GM19455 (cell line): ENCODE measurements around the gene TMCC2.

ENCODE experiments used
- ATAC-seq: cut with Tn5 transposase; IDR thresholded peaks from one replicate; pipeline ENCODE4 v1.9.1; 2021; ENCODE audit not compliant: unreplicated experiment

TMCC2 gene

DNA sequence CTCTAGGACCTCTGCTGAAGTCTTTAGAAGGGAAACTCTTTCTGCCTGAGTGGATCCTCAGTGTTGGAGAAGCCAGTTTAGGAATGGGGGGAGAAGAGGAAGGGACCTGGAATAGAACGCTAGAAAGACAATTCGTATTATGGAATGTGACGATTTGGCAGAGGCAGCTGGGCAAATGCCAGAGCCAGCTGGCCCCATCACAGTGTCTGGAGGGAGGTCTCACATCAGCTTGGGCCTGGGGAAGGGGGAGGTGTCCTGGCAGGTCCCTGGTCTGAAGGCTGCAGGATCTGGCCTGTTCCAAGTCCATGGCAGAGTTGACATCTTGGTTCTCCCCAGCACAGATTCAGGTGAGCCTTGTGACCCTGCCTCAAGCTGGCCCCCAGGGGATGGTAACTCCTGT, 11.3 kb downstream of the TMCC2 start:
- ATAC-seq = no peak

DNA sequence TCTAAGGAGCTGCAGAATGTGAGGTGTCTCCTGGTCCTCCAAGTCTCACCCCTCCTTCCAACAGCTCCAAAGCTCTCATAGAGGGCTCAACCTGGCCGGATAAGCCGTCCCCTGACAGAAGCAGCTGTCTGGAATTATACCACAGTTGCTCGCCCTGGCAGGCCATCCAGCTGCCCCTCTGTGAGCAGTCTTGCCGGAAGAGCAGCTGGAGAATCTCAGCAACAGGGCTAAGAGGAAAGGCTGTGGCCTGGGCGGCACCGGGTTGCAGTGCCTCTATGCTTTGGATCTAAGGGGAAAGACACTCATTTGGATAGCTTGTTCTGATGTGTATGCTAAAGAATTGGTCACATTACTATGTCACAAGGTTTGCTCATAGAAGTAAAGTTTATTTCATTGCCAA, 12.4 kb downstream of the TMCC2 start:
- no peak for ATAC-seq

DNA sequence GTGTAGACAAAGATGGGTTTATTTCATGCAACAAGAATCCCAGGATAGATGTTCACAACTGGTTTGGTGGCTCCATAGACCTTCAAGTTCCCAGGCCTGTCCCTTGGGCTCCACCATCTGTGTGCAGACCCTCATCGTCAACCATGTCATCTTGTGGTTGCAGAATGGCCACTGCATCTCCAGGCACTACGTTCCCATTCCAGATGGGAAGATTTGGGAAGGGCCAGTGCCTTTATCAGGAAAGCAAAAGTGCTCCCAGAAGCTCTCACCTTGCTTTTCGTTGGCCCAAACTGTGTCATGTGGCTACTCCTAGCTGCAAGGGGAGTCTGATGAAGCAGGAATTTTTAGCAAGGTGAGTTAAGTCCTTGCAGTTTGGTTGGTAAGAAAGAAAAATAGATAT, 12.8 kb downstream of the TMCC2 start:
- no peak for ATAC-seq

DNA sequence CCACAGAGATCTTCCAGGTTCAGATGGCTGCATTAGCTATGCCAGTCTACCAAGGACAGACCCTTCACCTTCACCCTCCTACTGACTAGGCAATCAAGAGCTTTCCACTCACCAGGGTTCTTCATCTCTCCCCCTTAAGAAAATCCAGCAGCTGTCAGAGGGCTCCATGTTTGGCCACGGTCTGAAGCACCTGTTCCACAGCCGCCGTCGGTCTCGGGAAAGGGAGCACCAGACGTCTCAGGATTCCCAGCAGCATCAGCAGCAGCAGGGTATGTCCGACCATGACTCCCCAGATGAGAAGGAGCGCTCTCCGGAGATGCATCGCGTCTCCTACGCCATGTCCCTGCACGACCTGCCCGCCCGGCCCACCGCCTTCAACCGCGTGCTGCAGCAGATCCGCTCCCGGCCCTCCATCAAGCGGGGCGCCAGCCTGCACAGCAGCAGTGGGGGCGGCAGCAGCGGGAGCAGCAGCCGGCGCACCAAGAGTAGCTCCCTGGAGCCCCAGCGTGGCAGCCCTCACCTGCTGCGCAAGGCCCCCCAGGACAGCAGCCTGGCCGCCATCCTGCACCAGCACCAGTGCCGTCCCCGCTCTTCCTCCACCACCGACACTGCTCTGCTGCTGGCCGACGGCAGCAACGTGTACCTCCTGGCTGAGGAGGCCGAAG, 13.8 kb downstream of the TMCC2 start:
- no peak for ATAC-seq

DNA sequence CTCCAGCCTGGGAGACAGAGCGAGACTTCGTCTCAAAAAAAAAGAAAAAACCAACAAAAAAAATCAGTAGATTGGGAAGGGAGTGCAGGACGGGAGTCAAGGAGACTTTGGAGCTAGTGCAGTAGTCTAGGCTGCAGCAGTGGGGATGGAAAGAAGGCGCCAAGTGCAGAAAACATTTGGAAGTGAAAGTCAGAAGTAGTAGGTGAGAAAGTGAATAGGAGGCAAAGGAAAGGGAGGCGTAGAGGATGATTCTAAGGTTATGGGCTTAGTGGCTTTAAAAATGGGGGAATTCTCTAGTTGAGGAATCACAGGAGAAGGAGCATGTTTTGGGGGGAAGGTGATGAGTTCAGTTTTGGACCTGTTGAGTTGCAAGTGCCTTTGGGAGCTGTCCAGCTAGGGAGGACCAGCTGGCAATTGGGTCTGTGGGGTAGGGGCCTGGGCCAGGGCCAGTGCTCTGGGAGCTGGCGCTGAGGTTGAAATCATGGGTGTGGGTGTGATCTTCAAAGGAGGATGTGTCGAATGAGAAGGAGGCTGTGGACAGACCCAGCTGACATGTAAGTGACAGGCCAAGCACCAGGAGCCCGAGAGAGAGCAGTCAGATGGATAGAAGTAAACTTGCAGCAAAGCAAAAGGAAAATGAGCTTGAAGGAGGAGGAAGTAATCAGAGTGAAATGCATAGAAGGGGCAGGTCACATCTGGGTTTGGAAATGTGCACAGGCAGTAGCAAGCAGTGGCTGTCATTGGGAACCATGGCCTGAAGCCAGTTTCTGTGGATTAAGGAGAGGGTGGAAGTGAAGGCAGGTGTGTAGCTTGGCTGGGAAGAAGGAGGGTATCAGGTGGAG, 15.8 kb downstream of the TMCC2 start:
- ATAC-seq = no peak

DNA sequence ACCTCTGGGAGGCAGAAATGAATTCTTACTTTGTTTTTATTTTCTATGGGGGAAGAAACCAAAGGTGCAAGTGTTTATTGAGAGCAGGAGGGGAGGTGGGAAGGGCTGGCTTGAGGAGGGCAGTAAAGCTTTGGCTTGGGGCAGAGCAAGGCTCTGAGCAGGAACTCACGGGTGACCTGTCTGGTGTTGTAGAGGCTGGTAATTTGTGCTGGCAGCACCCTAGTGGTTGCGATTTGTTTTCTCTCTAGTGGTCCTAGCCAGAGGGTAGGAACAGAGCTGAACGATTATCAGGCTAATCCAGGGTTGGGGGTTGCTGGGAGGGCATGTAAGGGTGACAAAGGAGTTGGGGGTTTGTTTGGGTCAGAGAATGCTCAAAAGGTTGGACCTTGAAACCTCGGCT, 16.6 kb downstream of the TMCC2 start:
- ATAC-seq = no peak

DNA sequence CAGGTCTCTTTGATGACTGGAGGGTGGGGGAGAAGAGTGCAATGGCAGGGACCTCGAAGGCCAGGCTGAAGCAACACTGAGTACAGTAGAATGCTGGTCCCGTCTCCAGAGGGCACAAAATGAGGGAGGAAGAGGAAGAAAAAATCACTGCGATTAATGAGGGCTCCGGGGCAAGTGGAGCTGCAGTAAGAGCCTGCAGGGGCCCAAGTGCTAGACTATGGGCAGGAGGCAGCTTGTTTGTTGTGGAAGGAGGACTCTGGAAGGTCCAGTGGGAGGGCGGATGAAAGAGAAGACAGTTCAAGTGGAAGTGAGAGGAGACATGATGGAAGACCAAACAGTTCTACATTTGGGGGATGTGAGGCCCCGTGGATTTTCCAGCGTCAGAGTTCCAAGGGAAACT, 17.4 kb downstream of the TMCC2 start:
- ATAC-seq = no peak

DNA sequence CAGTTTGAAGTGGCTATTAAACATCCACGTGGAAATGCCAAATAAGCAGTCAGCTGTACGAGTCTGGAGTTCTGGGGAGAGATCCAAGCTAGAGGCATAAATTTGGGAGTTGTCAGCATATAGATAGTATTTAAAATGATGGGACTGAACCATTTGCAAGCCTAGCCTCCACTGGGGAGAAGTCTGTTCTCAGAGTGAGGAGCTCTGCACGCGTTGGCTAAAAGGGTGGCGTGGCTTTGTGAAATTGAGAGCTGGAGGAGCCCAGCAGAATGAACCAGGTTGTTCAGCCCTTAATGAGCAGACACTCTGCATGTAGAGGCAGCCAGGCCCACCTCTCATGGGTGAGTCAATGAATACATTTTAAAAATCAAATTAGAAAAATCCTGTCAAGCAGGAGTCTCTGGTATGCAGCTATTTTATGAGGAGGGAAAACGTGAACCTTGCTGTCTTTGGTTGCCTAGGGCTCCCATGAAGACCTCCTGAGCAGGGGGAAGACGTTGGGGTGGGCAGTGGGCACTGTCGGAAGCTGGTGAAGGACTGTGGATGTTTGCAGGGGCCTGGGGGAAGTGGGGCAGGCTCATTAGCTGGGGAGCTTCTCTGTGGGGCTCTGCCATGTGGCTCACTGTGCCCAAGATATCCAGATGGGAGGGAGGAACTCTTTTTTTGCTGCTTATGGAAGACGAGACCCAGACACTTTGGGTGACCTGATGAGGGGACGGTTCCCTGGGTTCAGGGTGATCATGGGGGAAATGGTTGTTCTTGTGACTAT, 18.8 kb downstream of the TMCC2 start:
- no peak for ATAC-seq

DNA sequence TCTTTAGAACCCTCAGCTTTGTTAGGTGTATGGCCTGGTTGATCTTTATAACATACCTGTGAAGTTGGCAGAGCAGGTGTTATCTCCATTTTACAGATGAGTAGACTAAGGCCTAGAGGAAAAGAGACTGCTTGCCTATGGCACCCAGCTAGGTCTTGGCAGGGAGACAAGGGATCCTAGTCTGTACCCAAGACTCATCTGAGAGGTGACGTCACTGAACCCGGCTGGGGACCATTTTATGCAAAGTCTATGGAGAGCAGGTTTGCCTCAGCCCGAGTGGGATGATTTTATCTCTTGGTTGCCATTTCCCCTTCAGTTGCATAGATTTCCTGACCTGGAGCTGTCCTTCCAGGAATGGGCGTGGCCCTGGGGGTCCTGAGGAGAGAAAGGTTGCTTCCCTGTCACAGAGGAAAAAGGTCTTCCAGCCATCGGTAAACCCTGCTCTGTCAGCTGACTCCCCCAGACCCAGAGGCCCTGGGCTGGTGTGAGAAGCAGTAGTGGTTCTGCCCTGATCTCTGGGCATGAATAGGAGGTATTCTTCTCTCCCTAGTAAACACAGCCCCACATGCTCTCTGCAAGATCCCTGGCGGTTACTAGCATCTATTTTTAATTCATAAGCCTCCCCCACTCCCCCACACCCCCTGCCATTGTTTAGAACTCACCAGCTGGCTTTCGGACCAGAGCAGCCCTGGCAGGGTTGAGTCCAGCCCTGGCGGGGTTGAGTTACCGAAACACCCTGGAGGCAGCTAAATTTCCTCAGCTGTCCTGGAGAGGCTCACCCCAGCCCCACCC, 19.6 kb downstream of the TMCC2 start:
- no peak for ATAC-seq

DNA sequence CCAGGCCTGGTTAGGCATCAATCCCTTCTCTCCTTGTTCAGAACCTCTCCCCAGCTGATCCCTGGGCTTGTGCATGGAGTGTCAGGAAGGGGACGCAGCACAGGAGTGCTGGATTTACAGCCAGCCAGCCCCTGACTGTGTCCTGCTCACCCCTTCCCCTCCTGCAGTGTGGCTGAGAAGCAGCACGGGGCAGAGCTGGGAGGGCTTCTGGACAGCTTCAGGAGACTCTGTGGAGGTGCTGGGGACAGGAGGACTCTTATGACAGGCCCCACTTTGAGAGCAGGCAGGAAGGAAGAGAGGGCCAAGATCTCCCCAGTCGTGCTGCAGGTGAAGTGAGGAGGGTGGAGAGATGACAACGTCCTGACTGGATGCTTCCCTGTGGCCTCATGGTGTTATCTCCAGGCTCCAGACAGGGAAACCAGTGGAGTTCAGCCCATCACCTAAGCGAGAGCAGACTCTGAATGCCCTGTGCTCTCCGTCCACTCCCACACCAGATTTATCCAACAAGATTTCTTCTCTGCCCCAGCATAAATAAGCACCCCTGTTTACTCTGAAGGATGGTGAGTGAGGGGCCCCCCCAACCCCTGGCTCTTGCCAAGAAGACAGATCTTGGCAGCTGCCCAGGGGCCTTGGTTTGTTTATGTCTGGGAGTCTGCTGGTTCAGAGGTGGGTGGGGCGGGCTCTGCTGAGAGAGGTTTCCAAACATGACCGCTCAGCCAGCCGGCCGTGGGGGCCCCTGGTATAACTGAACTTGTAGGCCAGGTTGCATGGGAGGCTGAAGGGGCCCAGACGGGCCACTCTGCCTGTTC, 21.3 kb downstream of the TMCC2 start:
- no peak for ATAC-seq

DNA sequence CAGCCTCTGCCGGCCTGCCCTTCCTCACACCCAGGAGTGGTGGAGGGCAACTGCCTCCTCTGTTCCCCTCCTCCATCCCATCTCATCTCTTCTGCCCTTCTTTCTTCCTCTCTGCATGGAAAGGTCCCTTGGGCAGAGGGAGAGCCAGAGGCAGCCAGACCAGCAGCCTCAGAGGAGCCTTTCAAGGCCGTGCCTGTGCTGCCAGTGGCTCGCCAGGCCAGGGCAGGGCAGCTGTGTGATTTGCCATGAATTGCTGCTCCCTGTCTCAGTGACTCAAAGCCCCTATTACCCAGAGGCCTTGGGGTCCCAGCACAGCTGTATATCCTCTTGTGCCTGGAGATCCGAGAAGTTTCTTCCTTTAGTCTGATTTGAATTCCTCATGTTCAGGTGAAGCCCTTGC, 21.9 kb downstream of the TMCC2 start:
- no peak for ATAC-seq

DNA sequence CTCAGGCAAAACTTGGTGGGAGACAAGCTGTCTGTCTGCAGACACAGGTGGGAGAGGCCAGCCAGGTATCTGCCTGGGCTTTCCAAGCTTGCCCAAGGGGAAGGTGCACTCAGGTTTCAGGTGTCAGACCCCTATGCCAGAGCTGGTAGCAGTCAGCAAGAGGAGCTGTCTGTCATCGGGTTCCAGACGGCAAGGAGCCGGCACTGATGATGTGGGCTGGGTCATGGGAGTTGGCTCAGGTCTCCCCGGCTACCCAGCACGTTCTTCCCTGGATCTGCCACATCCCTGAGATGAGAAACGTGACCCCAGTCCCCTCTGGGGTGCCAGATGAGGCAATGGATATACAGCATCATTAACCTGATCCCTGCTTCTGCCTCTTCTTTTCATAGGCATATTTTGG, 23.0 kb downstream of the TMCC2 start:
- no peak for ATAC-seq

DNA sequence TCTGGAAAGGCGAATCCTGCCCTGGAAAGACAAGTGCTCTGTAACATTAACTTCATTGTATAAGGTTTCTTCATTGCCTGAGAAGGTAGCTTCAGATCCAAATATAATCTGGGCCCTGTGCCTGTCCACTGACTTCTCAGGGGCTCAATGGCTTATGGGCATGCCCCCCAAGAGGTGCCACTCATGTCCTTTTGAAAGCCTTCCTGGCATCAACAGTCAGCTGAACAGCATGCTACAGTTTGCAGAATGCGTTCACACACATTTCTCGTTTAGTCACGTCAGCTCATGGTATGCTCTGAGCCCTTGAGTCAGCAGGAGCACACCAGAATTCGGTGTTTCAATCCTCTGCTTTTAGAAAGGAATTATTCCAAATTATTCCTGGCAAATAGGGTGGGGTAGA, 23.8 kb downstream of the TMCC2 start:
- ATAC-seq = no peak

DNA sequence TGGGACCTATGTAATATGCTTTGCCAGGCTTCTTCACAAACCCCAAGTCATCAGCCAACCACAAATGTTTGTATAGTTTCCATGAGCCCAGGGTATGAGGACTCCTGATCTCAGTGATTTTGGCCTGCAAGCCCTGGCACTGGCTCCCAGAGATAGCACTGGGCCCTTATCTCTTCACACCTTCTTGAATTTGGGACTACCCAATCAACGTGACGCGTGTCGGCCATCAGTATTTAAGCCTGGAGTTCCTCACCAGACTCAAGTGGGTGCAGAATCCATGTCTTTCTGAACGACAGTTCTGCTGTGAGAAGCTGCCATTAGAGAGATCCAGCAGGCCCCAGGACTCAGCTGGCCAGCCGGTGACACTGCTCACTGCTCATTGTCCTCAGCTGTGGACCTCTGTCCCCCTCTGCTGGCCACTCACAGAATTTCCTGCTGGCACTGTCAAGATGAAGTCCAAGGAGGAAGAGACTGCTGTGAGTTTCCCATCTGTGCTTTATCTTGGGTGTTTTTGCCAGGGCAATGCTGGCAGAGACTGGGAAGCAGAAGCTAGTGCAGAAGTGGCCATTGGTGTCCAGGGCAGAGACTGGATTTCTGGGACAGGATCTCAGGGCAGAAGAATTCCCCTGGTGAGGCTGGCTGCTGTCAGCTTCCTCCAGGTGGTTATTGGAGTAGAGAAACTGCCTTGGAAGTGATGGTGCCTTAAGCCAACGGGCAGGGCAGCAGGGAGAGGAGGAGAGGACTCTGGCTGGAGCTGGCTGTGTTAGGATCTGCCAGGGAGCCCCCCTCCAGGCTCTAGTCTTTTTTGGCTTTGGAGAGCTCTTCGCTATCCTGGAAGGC, 28.4 kb downstream of the TMCC2 start:
- no peak for ATAC-seq

DNA sequence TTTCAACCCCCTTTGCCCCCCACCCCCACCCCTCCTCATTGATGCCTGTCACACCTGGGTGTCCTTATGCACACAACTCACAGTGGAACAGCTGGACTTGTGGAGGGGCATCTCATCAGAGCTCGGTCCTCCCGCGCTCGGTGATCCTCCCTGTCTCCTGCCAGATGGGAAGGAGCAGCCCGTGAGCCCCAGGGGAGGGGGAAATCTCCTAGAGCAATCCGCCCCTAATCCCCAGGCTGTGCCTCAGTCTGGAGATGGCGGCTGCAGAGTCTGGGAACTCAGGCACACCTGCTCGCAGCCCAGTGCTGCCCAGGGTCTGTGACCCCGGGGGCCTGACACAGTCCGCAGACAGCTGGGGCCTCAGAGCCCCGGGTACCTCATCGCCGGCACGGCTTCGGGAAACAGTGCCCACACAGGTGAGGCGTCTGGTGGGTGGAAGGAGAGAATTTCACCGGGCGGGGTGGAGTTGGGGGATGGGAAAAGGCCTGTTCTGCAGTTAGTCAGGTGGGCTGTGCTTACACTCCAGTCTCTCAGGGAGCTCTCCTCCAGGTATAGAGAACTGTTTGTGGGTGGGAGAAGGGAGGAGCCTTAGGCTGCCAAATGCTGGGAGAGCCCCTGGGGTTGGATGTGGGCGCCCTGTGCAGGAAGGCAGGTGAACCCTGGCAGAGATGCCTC, 29.3 kb downstream of the TMCC2 start:
- ATAC-seq = no peak

DNA sequence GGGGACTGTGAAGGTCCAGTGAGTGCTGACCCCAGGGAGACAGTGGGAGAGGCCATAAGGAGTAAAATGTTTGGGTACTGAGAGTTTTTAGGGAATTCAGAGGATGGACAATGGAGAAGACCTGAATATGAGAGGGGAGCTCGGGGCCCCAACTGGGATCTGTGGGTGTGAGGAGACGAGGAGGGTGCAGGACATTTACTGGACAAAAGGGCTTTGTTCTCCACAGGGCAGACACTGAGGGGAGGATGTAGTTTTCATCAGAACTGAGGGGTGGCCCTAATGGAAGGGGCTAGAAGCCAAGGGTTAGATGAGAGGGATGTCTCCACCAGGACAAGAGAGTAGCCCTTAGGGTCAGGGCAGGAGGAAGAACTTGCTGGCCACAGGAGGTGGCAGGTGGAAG, 30.0 kb downstream of the TMCC2 start:
- no peak for ATAC-seq

DNA sequence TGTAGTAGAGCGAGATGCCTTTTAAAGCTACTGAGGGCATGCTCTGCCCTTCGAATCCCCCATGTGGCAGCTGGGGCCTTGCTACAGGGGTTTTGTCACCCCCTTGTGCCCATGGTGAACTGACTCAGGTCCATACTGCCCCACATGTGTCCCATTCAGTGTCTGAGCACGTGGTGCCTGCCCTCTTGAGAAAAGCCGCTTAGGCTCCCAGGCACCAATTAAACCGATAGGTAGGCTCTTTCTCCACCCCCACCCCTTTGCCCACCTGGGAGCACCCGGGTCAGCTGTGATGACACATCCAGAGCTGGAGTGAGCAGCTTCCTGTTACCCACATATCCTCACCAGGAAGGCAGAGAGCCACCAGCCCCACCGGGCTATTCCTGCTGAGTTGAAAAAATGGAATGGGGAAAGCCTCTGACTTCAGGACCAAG, 30.5 kb downstream of the TMCC2 start:
- no peak for ATAC-seq

DNA sequence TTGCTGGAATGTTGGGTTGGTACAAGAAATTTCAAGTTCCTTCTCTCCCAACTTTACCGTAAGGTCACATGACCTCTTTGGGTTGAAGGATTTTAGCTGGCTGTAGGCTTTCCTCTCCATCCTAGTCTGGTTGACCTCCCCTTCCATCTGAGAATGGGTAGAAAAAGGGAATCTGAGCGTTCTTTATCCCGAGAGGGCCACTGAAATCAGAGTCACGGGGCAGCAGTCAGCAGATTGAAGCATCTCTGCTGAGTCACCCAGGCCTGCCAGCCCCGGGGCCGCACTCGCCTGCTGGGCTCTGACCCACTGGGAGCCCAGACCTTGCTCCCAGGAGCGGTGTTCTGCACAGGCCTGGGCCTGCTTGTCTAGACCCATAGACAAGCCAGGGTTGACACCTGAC, 31.0 kb downstream of the TMCC2 start:
- no peak for ATAC-seq

DNA sequence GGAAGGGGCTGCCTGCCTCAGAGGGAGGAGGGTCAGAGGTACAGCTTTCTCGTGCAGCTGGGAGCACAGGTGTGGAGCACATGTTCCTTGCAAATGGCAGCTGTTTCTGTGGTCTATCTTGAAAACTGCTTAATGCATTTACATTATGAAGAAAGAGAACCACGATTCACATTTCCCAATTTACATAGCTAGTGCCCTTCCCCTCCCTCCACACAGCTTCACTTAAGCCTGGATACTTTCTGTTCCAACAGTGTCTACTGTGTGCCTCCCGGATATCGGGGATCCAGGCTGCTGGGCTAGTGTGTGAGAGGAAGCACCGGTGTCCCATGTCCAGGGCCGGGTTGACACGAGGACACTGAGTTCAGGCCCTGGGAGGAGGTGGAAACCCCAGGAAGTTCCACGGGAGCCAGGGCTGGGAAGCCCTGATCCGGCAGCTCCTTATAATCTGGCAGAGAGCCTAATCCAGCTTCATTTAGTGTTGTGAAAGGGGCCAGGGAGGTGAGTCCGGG, 31.6 kb downstream of the TMCC2 start:
- ATAC-seq = no peak
